HG02588 (cell line): ENCODE measurements around the gene RAD51B.

Experiments used
- ATAC-seq: cut with Tn5 transposase; IDR thresholded peaks from one replicate; pipeline ENCODE4 v1.9.1; 2021; ENCODE audit warnings: mild to moderate bottlenecking, moderate library complexity; ENCODE audit not compliant: unreplicated experiment

The RAD51B gene

DNA sequence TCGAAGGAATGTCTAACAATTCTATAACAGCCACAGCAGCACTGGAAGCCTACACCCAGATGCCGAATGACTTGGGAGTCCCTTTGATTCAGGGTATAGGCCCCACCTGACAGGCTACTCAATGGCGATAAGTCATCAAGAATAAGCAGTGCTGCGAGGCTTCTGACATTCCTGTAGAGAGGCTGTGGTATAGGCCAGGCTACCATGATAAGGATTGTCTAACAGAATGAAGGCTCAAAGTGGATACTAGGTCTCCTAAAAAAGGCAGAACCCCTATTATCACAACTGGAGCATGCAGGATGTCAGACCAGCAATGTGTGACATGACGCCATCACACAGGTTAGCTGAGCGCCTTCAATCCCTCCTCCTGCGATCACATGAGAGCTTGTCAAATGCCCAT lies 920.1 kb downstream of the RAD51B start:
- no peak for ATAC-seq

DNA sequence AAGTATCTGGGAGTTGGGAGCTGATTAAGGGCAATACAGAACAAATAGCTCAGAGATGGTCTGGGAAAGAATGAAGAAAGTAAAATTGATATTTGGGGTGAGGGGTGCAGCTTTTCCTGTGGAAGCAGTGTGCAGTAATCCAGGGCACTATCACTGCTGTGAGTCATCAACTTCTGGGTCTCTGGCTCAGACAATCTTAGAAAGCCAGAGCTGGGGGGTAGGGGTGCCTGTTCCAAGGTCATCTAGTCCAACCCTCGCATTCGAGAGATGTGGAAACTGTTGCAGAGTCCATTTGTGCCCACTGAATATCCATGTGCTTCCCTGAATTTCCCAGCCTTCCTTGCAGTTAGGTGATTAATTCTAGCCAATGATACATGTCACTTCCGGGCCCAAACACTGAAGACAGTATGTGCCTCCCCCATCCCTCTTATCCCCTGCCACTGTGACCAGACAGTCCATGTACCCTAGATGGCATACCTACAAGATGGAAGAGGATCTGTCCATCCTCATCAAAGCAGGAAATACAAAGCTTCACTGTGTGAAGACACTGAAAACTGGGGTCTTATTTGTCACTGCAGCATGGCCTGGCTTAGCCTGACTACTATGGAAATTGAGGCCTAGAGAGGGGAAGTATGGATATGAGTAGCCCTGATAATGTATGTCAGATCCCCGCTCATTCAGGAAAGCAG lies 921.4 kb downstream of the RAD51B start:
- ATAC-seq = no peak

DNA sequence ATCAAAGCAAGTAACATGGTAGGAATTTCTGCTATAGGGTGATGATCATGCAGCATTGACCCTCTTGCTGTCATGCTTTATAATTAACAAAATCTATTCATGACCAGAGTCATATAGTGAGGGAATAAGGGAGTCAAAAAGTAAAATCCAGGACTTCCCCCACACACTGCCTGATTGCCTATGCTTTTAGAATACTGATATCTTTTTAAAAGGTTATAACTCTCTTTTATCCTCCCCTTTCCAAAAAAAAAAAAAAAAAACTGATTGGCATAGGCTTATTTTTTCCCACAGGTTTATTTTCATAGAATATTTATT lies 921.9 kb downstream of the RAD51B start:
- ATAC-seq = no peak

DNA sequence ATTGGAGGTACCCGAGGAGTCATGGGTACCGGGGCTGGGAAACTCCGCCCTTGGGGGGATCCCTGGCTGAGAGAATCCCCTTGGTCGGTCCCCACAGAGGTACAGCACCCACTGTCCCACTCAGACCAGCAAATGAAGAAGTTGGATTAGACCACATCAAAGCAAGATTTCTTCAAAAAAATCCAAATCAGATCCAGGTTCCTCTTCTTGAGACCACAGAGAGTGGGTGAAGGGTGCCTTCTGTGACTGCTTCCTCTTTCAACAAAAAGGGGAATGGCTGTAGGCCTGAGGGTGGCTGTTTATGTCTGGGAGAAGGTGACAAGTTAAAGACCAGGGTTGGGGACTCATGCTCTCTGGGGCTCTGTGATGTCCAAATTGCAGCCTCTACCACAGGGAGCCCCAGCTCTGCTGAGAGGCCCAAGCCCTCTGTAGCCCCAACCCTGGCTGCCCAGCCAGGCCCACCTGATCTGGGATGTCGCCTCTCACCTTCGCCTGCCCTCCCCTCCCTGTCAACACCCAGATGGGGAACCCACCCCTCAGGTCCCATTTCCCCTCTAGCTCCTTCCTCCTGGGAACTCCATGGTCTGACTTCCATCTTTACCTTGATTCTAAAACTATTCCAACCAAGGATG lies 922.4 kb downstream of the RAD51B start:
- peak; percentile 80 for ATAC-seq

DNA sequence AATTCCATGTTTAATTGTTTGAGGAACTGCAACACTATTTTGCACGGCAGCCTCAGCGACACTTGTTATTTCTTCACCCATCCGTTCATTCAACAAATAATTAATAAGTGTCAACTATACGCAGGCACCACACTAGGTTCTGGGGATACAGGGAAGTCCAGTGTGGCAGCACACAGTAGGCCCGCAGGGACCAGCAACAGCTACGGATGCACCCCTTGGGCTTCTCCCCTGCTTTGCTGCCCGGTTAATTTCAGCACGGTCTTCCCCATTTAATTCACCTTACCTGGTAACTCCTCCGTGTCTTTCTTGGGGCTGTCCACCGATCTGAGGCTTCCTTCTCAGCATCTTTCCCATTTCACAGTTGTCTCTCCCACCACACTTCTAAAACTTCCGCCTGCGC lies 925.0 kb downstream of the RAD51B start:
- ATAC-seq = no peak

DNA sequence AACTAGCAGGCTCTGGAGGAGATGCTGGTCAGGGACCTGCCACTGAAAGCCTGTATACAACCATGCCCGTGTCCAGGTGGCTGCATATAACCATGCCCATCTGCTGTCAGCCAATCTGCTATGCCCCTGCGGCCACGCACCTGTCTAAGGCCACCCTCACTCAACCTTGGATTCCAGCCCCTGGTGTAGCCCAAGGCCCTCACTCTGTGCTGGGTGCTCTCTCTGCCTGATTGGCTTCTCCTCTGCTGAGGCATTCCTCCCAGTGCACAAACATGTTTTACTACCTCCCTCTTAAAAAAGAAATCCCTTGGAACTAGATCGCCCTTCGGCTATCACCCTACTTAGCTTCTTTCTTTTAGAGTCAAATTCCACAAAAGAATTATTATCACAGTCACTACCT lies 927.8 kb downstream of the RAD51B start:
- no peak for ATAC-seq

DNA sequence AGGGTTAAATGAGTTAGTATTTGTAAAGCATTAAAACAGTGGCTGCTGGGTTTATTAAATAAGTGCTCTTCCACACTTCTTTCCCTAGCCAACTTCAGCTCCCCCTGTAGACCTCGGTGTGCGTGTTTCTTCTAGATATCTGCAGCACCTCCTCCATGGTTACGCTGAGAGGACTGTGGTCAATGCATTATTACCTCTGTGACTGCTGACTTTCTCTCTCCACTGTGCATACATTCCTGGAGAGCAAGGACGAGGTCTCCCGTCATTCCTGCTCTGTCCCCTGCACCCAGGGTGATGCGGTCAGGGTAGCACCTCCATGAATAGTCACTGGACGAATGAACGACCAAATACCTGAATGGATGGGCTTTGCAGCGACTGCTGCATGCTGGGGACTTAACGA lies 928.7 kb downstream of the RAD51B start:
- ATAC-seq = no peak

DNA sequence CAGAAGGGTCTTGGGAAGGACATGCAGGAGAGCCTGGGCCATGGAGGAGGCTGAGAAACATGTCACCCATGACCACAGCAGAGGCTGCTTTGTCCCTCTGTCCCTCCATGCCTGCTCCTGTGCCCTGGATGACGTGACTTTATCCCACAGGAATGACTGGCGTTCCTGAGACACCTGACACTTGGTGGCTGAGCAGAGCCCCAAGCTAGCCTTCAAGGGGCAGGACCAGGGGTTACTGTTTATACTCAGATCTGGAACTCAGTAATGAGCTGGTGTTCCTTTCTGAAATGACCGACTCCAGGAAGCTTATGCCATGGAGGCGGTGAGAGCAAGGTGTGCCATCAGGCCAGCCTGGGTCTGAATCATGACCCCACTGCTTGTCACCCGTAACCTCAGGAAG lies 929.1 kb downstream of the RAD51B start:
- no peak for ATAC-seq

DNA sequence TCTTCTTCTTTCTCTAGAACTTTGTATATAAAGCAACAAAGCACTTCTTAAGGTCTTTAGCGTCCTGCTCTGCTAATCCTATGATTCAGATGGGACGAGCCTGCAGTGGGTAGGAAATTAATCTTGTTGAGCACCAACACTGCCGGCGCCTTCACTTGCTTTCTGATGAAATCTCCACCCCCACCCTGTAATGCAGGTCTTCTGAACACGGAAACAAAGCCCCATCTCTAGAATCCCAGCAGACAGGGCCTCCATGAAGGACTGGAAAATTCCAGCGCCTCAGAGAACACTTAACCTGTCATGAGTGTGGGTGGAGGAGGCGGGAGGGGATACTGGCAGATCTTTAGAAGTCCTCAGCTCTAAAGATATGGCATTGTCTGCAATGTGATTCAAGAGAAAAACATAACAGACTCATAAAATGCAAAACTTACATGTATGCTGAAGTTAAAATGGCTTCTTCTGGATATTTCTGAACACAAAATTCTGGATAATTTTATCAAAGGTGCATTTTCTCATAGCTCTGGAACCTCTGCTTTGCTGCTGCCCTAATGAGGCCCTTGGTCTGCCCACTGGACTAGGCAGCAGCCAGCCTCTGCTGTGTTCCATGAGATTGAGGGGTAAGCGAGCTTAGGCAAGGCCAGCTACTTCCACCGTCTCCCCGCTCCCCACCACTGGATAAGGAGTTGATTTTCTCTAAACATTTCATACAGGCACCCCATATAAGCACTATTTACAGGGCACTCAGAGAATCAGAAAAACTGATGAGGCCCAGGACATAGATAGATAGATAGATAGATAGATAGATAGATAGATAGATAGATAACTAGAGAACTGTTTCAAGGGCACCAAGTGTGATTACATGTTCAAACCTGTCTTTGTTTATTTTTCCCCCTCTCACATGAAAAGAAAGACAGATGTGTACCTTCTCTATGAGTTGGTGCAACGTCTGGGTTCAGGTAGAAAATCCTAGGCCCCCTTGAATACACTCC lies 930.2 kb downstream of the RAD51B start:
- ATAC-seq = no peak

DNA sequence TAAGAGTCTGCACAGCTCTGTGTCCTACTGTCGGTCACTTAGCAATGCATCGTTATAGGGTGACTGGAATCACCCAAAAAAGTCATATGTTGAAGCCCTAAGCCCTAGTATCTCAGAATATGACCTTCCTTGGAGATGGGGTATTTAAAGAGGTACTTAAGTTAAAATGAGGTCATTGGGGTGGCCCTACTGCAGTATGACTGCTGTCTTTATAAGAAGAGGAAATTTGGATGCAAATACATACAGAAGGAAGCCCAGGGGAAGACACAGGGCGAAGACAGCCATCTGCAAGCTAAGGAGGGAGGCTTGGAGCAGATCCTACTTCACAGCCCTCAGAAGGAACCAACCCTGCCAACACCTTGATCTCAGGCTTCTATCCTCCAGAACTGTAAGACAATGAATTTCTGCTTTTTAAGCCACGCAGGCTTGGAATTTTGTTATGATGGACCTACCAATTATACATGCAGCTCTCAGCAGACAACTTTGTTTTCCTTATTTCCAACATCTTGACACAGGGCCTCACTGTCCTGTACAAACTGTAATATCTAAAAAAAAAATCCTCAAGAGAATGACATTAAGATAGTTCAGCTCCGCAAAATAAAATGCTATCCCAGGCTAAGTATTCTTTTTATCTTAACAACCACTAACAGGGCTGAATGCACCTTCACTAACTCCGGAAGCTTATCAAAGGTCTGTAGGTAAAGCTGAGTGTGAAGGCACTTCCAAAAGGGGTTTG lies 932.9 kb downstream of the RAD51B start:
- no peak for ATAC-seq

DNA sequence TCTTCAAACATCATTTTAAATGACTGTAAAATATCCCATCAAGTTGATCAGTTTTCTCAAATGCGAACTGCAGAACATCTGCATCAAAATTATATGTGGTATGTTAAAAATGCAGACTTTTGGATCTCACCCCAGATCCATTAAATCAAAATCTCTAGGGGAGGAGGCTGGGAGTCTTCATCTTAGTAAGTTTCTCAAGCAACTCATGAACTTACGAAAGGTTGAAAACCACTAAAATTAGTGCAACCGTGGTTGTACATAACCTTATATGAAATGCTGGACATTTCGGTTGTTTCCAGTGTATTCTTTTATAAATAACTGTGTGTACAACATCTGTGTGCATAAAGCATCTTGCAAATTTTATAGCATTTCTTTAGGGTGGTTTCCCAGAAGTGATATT lies 934.1 kb downstream of the RAD51B start:
- no peak for ATAC-seq

DNA sequence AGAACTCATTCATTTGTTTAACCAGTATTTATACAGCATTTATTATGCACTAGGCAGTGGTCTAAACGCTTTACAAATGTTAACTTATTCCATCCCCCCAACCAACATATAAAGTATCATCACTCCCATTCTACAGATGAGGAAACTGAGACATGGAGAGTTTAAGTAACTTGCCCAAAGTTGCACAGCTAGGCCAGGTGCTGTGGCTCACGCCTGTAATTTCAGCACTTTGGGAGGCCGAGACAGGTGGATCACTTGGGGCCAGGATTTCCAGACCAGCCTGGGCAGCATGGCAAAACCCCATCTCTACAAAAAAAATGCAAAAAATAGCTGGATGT lies 935.4 kb downstream of the RAD51B start:
- ATAC-seq = no peak

DNA sequence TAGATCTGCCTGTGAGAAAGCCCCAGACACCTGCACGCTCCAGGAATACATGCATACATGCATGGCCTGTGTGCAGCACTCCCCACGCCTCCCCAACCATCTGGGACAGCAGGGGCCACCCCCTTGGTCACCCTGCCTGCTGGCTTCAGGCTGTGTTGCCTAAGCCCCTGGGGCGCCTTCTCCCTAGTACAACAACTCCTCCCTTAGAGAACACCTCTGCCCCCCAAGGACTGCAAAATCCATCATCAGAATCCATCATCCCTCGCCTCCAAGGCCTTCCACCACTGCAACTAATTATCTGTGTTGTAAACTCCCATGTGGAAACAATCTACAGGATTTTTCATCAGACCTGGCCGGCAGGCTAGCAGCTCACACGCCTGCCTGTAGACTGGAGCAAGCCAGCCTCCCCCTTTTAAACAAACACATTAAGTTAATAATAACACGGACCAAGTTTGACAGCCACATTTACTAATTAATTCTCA lies 936.5 kb downstream of the RAD51B start:
- no peak for ATAC-seq

DNA sequence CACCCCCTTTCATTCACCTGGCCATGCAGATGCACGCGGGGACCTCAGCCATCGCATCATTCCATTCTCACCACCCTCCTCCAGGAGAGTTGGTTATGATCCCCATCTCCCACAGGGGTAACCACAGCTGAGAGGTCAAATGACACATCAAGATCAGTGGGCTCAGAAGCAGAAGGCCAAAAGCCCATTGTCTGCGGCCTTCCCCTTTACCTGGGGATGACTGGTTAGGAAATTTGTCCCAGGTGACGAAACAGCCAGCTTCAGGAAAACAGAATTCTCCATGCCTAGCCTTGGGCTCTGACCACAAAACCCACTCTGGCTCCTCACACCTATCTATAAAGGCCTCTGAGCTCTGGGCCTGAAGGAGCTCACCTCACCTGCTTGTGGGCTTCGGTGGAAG lies 937.2 kb downstream of the RAD51B start:
- no peak for ATAC-seq

DNA sequence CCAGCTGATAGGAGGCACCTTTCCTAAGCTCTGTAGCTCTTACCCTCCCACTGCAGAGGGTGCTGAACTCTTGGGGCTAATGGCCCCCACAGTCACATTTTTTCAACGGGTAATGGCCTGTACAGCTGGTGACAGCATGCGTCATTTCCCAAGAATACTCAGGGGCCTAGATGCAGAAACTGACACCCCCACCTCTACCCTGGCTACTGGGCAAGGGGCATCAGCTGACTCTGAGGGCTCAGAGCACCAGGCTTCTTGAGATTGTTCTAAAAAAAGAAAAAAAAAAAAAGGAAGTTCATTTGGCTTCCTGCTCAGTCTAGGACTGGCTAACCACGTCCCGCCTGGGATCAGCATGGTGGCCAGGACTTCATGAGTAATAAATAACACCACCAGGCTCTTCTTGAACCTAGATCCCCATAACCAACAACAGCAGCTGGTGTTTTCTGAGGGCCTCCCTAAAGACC lies 938.1 kb downstream of the RAD51B start:
- ATAC-seq = no peak

DNA sequence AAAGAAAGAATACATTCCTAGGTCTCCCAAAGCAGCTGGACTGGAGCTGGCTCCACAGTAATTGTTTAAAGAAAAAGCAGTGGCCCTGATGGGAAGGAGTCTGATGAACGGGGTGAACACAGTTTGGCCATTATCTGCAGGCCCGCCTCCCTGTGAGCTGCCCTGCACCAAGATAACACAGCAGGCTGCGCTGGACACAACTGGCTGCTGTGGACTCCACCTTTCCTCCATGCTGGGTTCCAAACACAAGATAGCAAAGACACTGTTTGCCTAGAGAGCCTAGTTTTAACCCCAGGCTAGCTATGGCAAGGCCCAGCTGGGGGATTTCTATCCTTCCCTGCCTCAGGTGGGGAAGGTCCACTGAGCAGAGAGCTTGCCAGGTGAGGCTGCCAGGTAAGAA lies 938.7 kb downstream of the RAD51B start:
- no peak for ATAC-seq

DNA sequence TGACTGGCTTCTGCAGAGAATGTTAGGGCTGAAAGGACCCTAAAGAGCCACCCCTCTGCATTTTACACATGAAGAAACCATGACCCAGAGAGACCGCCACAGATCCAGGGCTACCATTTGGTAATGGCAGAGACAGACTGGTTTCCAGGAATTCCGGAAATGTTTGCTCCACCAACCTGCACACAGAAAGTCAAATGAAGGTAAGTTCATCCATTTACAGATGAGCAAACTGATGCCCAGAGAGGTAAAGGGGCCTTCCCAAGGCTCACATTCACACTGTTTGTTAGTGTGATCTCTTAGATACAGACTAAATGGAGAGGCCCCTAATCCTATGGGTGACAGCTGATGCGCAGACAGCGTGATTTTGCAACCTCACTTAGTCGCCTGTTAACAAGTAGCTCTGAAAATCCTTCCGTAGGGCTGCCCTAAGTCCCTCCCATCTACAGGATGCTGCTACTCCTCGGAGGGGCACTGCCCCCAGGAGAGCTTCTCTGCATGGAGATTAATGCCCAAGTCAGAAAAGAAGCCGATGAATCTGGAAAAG lies 939.5 kb downstream of the RAD51B start:
- ATAC-seq = no peak

DNA sequence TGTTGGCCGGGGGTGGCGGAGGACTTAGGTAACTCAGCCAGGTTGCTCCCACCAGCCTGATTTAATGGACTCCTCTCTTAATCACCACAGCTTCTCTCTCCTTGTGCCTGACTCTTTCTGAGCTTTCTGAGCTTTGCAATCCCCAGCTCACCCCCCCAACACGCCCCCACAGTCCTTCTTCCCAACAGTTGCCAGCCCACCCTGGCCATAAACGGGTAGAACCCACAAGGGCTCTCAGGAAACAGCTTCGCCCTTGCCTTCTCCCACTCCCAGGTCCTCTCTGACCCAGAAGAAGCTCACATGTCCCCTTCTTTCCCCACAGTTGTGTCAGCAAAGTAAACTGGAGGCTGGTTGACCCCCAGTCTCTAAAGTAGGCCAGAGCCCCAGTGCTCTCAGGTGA lies 940.4 kb downstream of the RAD51B start:
- no peak for ATAC-seq

DNA sequence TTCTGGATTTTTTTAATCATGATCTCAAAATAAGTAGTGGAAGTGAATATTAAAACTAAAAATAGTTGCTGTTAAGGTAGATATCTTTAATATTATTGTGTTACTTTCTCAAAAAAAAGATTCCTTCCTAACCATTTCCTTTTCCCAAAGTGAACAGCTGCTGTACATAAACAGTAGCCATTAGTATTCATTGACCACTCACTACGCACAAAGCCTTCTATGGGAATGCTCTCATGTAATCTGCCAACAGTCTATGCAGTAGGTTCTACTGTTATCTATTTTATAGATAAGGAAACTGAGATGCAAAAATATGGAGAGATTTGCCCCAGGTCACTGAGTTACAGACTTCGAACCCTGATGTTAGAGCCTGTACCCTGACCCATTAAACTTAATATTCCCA lies 941.2 kb downstream of the RAD51B start:
- ATAC-seq = no peak

DNA sequence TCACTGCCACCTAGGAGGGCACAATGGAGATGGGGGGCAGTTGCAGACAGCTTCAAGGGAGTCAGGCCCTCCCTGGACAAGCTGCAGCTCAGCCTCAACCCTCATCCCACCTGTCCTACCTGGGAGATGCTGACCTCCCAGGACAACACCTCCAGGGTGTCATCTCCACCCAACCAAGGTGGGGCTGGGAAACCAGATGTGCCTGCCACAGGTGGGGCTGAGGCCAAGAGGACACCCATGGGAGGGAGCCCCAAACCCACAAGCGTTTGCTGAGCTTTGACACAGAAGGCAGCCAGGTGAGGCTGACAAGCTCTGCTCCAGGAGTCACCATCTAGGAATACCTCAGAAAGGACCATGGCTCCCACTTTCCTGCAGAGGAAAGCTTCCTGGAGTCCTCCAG lies 941.8 kb downstream of the RAD51B start:
- no peak for ATAC-seq
